WERI-Rb-1 (cell line): Measurements from ENCODE around the gene NLRX1.

Experiments
- DNase-seq: peaks from one replicate; pipeline ENCODE4 v3.0.0-alpha.2; 2020
- H3K27ac ChIP-seq: fragments of 250-450 bp; sonication (Bioruptor Pico); 2 replicates; pipeline ENCODE4 v1.5.1; 2020; ENCODE audit warnings: mild to moderate bottlenecking, moderate library complexity
- H3K27me3 ChIP-seq: fragments of 250-450 bp; sonication (Bioruptor Pico); 2 replicates; pipeline ENCODE4 v1.5.1; 2021; ENCODE audit warnings: mild to moderate bottlenecking, low read depth, moderate library complexity; ENCODE audit not compliant: insufficient read depth, severe bottlenecking
- H3K36me3 ChIP-seq: fragments of 250-450 bp; sonication (Bioruptor Pico); 2 replicates; pipeline ENCODE4 v1.5.1; 2020; ENCODE audit warnings: mild to moderate bottlenecking, moderate library complexity
- H3K4me3 ChIP-seq: 2 replicates; pipeline ENCODE4 v1.5.1; 2011; ENCODE audit warnings: low read depth, mild to moderate bottlenecking, control low read depth, low read length
- H3K9me3 ChIP-seq: fragments of 250-450 bp; sonication (Bioruptor Pico); 2 replicates; pipeline ENCODE4 v1.5.1; 2021; ENCODE audit warnings: mild to moderate bottlenecking, moderate library complexity; ENCODE audit not compliant: severe bottlenecking
- TF ChIP-seq, protein P1 (sequence below): IDR thresholded peaks from 2 replicates; pipeline ENCODE4 v1.5.1; 2011; ENCODE audit warnings: low read depth, mild to moderate bottlenecking, control low read depth, inconsistent platforms, low read length

Gene NLRX1

GRCh38 chr11:119152043-119152442, 16.5 kb upstream of the NLRX1 start:
- Histone ChIP-seq H3K27me3 (no peaks in the 10 kb centered on the region), H3K9me3 (no peaks in the 10 kb centered on the region), H3K4me3 (no peak overlapping the region), H3K27ac (no peak overlapping the region), H3K36me3 (peaks cover 19% of the 10 kb centered on the region)
- DNase-seq: no peak
- TF ChIP-seq, protein P1, sequence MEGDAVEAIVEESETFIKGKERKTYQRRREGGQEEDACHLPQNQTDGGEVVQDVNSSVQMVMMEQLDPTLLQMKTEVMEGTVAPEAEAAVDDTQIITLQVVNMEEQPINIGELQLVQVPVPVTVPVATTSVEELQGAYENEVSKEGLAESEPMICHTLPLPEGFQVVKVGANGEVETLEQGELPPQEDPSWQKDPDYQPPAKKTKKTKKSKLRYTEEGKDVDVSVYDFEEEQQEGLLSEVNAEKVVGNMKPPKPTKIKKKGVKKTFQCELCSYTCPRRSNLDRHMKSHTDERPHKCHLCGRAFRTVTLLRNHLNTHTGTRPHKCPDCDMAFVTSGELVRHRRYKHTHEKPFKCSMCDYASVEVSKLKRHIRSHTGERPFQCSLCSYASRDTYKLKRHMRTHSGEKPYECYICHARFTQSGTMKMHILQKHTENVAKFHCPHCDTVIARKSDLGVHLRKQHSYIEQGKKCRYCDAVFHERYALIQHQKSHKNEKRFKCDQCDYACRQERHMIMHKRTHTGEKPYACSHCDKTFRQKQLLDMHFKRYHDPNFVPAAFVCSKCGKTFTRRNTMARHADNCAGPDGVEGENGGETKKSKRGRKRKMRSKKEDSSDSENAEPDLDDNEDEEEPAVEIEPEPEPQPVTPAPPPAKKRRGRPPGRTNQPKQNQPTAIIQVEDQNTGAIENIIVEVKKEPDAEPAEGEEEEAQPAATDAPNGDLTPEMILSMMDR: no peak

DNA sequence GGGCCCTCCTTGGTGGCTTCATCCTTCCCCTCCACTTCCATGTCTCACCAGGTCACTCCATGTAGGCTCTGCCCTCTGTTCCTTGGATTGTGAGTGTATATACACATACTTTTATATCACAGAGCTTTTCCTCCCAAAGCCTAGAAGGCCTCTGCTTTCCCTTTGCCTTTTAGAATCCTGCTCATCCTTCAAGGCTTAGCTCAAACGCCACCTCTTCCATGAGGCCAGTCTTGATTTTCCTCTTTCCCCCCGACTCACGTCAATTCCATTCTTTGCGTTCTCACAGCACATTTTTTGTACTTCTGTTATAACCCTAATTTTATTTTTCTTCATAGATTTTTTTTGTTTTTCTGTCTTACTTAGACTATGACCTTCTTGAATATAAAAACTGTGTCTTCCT, 15.9 kb upstream of the NLRX1 start:
- Histone ChIP-seq H3K27me3 (no peaks in the 10 kb centered on the region), H3K36me3 (peaks cover 19% of the 10 kb centered on the region), H3K27ac (no peak overlapping the region), H3K9me3 (no peaks in the 10 kb centered on the region), H3K4me3 (no peak overlapping the region)
- DNase-seq: no peak
- TF ChIP-seq, protein P1: no peak

DNA sequence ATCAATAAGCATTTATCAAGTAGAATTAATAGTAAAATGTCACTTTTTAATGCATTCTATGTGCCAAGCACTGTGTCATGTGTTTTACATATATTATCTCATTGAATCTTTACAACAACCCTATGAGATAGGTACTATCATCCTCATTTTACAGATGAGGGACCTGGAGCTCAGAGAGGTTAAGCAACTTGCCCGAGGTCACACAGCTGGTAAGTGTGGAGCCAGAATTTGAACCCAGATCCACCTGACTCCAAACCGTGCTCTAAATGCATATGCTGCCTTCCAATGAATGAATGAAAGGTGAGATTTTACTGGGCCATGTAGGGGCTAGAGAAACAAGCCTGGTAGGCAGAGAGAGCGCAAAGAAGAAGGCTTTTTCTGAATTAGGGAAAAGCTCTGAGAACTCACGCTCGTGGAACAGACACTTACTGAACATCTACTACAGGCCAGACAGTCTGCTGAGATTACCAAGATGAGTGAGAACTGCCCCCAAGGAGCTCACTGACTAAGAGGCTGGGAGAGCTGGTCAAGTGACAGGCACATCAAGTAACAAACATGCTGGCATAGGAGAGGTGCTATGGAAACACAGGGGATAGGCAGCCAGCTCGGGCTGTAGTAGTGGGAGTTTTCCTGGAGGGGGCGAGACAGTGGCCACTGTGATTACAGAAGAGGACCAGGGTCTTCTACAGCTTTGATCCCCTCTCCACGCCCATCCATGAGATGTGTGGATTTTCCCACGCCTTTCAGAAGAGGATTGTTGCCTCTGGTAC, 15.3 kb upstream of the NLRX1 start:
- H3K27me3 ChIP-seq: no peaks in the 10 kb centered on the region
- no peaks in the 10 kb centered on the region for H3K9me3 ChIP-seq
- TF ChIP-seq, protein P1: peak; percentile 39
- peaks cover 24% of the 10 kb centered on the region for H3K36me3 ChIP-seq
- H3K4me3 ChIP-seq: no peak overlapping the region
- no peak overlapping the region for H3K27ac ChIP-seq
- no peak for DNase-seq

DNA sequence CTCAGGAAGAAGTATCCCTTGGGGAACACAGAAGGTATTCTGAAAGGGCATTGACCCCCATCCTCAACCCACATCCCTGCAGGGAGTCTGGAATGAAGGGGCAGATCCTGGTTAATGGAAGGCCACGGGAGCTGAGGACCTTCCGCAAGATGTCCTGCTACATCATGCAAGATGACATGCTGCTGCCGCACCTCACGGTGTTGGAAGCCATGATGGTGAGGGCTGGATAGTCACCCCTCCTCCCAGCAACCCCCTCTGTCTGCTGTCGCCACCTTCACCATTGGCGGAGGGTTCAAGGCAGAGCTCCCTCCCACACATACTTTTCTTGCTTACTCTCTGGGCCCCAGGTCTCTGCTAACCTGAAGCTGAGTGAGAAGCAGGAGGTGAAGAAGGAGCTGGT, 14.3 kb upstream of the NLRX1 start:
- TF ChIP-seq, protein P1: no peak
- no peak overlapping the region for H3K27ac ChIP-seq
- peaks cover 27% of the 10 kb centered on the region for H3K36me3 ChIP-seq
- H3K9me3 ChIP-seq: no peaks in the 10 kb centered on the region
- no peak overlapping the region for H3K4me3 ChIP-seq
- no peaks in the 10 kb centered on the region for H3K27me3 ChIP-seq
- no peak for DNase-seq

DNA sequence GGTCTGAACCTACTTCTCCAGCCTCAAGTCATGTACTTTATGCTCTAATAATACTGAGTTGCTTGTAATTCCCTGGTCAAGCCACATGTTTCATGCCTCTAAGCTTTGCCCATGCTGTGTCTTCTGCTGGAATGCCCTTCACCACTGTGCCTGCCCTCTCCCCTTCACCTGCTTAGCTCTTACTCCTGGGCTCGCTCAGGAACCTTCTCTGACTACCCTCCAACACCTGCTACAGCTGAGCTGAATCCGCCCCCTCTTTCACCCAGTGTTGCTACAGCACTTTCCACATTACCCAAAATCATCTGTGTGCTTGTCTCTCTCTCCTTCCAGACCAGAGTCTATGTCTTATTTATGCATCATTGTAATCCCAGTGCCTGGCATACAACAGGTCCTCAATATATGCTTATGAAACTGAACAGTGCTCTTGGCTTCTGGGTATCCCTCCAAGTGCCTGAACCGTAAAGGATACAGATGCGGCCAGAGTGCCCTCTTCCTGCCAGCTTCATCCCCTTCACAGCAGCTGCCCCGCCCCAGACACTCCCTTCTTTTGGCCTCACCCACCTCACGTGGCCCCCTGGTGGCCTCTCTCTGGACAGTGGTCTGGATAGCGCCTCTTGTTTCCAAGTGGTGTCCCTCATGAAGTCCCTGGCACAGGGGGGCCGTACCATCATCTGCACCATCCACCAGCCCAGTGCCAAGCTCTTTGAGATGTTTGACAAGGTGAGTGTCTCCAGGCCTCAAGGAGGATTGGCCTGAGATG, 12.6 kb upstream of the NLRX1 start:
- TF ChIP-seq, protein P1: peak; percentile 53
- no peaks in the 10 kb centered on the region for H3K27me3 ChIP-seq
- H3K9me3 ChIP-seq: no peaks in the 10 kb centered on the region
- no peak overlapping the region for H3K27ac ChIP-seq
- H3K4me3 ChIP-seq: no peak overlapping the region
- peaks cover 28% of the 10 kb centered on the region for H3K36me3 ChIP-seq
- peak; percentile 66 for DNase-seq
